Mucosa of stomach (tissue), 1 donor: ENCODE results near the gene RPS2.
"Not testable (repeated sequence)": the region's sequence is repeated elsewhere in the genome, so short reads cannot be mapped to it uniquely, and the experiment has no call there.

Source experiments
- H3K27me3 ChIP-seq: one replicate; pipeline ENCODE4 v1.7.0; 2013; ENCODE audit warnings: mild to moderate bottlenecking, low read length; ENCODE audit not compliant: control insufficient read depth, insufficient read depth
- H3K36me3 ChIP-seq: one replicate; pipeline ENCODE4 v1.7.0; 2013; ENCODE audit warnings: low read length; ENCODE audit not compliant: control insufficient read depth, insufficient read depth
- H3K4me1 ChIP-seq: one replicate; pipeline ENCODE4 v1.7.0; 2013; ENCODE audit warnings: mild to moderate bottlenecking, low read length; ENCODE audit not compliant: control insufficient read depth, insufficient read depth
- H3K4me3 ChIP-seq: one replicate; pipeline ENCODE4 v1.7.0; 2013; ENCODE audit warnings: low read length
- H3K9ac ChIP-seq: one replicate; pipeline ENCODE4 v1.7.0; 2013; ENCODE audit warnings: mild to moderate bottlenecking, low read length, moderate library complexity
- H3K9me3 ChIP-seq: one replicate; pipeline ENCODE4 v1.7.0; 2013; ENCODE audit warnings: mild to moderate bottlenecking, low read length, moderate library complexity; ENCODE audit not compliant: control insufficient read depth
- donor health status: Pancreatic carcinoma.

The RPS2 gene

DNA sequence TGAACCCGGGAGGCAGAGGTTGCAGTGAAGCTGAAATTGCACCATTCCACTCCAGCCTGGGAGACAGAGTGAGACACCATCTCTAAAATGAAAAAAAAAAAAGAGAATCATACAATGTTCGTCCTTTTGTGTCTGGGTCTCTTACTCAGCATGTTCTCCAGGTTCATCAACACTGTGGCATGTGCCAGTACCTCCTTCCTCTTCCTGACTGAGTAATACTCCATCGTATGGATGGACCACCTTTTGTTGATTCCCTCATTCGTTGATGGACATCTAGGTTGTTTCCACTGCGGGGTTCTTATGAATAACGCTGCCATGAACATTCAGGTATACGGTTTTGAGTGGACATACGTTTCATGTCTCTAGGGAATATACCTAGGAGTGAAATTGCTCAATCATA, 42.3 kb downstream of the RPS2 start:
- Histone ChIP-seq H3K4me3 (no peak overlapping the region), H3K9me3 (no peaks in the 10 kb centered on the region), H3K4me1 (peaks cover 13% of the 10 kb centered on the region), H3K9ac (no peak overlapping the region), H3K36me3 (no peaks in the 10 kb centered on the region), H3K27me3 (peaks cover 63% of the 10 kb centered on the region)

DNA sequence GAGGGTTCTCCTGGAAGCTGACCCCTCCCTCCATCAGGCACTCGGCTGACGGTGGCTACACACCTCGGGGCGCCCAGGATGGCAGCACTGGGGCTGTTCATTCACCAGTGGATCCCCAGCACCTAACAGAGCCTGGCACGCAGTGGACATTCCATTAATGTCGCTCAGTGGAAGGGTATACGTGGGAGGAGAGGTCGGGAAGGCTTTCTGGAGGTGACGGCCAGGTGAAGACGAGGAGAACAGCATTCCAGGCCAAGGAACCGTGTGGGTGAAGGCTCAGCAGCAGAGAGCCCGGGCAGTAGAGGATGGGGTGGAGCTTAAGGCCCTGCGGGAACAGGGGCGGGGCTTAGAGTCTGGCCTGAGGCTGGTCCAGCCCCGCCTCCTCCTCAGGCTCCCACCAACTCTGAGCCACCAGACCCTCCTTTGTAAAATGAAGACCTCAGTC, 43.9 kb downstream of the RPS2 start:
- Histone ChIP-seq H3K27me3 (peaks cover 76% of the 10 kb centered on the region), H3K9me3 (no peaks in the 10 kb centered on the region), H3K9ac (no peak overlapping the region), H3K4me3 (no peak overlapping the region), H3K36me3 (no peaks in the 10 kb centered on the region), H3K4me1 (peaks cover 15% of the 10 kb centered on the region)

DNA sequence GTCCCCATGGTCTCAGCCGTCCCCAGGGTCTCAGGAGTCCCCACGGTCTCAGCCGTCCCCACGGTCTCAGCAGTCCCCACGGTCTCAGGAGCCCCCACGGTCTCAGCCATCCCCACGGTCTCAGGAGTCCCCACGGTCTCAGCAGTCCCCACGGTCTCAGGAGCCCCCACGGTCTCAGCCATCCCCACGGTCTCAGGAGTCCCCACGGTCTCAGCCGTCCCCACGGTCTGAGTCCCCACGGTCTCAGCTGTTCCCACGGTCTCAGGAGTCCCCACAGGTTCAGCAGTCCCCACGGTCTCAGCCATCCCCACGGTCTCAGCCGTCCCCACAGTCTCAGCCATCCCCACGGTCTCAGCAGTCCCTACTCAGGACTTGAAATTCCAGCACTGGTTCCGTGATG, 44.5 kb downstream of the RPS2 start:
- H3K27me3 ChIP-seq: peaks cover 78% of the 10 kb centered on the region
- H3K36me3 ChIP-seq: not testable (repeated sequence)

DNA sequence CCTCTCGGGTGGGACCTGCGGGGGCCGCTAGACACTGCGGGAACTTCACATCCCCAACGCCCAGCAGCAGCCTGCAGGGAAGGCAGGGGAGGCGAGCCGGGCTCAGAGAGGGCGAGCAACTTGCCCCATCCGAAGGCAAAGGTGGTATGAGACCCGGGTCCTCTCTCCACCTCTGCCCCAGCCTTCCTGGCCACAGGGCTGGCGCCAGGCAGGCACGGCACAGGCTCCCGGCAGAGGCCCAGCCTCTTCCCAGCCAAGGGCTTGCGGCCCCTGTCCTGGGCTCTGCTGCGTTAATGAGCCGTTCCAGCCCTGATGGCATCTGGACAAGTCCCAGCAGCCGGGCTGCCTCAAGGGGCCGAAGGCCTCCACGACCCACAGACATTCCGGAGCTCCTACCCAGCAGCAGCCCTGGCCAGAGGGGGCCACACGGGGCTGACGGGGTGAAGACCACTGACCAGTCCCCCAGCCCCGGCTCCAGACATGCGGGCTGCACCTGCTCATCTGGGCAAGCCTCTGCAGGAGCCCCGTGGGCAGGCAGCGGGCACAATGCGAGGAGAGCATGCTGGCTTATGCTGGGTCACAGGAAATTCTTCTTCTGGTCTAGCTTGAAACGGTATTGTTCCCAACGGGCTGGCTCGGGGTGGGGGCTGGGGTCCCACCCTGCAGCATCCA, 45.2 kb downstream of the RPS2 start:
- Histone ChIP-seq H3K9me3 (no peaks in the 10 kb centered on the region), H3K4me3 (no peak overlapping the region), H3K9ac (no peak overlapping the region), H3K27me3 (peaks cover 82% of the 10 kb centered on the region), H3K36me3 (no peaks in the 10 kb centered on the region), H3K4me1 (peaks cover 19% of the 10 kb centered on the region)

More for the DNA sequence above, 44.5 kb downstream of the RPS2 start:
- peaks cover 15% of the 10 kb centered on the region for H3K4me1 ChIP-seq
- H3K9me3 ChIP-seq, H3K9ac ChIP-seq, H3K4me3 ChIP-seq: not testable (repeated sequence)

DNA sequence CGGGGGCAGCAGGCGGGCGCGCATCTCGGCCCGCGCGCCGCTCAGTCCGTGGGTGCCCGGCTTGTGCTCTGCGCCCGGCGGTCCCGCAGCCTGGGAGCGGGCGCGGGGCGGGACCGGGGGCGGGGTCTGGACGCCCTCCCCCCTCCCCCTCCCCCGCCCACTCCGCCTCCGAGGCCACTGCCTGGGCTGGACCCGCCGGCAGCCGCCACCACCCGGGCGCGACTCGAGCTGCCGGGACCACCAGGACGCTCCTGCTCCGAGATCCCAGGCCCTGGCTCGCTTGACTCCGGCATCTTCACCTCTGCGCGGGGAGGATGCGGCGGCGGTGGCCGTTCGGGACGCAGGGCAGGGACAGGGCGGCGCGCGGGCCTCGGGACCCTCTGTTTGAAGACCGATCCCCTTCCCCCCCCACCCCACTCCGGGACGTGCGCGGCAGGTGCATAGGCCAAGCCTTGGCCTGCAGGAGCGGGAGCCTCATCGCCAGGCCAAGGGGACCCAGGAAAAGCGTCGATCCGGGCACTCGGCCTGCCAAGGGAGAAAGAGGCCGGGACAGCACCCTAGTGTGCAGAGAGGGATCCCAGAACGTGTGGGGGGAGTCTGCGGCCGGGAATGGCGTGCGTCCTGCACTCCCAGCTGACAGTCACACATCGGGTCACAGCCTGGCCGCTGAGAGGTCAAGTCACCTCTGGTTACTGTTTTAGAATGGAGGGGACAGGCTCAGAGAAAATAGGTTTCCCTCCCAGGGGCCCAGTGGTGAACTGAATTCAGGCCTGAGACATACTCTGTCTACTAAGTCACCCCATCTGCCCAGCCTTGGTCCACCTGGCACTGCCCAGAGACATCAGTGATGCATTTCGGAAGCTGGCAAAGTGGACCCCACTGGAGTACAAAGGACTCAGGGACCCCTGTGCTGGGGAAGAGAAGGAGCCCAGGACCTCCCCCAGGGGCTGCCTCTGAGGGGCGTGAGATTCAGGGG, 46.0 kb downstream of the RPS2 start, which contains the start of gene HS3ST6:
HS3ST6 (minus strand) TSS at position 65 of the 976 bp plus-strand sequence. CDS start 92 bp downstream, outside the sequence.
- H3K4me1 ChIP-seq: peaks cover 24% of the 10 kb centered on the region
- no peaks in the 10 kb centered on the region for H3K9me3 ChIP-seq
- peaks cover 74% of the 10 kb centered on the region for H3K27me3 ChIP-seq
- no peaks in the 10 kb centered on the region for H3K36me3 ChIP-seq
- no peak within 1 kb of the TSS for H3K9ac ChIP-seq
- H3K4me3 ChIP-seq: no peak within 1 kb of the TSS

DNA sequence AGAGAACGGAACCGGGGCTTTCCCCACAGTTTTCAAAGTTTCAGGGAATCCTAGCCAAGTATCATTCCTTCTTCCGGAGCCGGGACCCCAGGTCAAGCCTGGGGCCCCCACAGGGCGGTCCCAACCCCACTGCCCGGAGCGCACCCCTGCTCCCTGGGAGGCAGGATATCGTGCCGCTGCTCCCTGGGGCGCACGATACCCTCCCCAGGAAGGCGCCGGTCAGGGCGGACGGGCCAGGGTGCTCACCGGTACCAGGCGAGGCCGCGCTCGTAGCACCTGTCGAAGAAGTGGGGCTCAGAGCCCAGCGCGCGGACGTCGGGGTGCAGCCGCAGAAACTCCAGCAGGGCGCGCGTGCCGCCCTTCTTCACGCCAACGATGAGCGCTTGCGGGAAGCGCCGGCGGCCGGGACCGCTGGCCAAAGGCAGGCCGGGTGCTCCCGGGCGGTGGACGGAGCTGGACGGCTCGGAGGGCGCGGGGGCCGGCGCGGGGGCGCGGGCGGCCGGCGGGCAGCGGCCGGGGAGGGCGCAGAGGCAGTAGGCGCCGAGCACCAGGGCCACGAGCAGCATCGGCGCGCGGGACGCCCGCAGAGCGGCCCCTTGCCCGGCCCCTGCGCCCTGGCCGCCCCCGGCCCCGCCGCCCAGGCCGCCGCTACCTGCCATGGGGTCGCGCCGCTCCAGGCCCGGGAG, 46.8 kb downstream of the RPS2 start:
- peaks cover 27% of the 10 kb centered on the region for H3K4me1 ChIP-seq
- no peaks in the 10 kb centered on the region for H3K36me3 ChIP-seq
- no peaks in the 10 kb centered on the region for H3K9me3 ChIP-seq
- peaks cover 66% of the 10 kb centered on the region for H3K27me3 ChIP-seq
- H3K4me3 ChIP-seq: no peak overlapping the region
- no peak overlapping the region for H3K9ac ChIP-seq

DNA sequence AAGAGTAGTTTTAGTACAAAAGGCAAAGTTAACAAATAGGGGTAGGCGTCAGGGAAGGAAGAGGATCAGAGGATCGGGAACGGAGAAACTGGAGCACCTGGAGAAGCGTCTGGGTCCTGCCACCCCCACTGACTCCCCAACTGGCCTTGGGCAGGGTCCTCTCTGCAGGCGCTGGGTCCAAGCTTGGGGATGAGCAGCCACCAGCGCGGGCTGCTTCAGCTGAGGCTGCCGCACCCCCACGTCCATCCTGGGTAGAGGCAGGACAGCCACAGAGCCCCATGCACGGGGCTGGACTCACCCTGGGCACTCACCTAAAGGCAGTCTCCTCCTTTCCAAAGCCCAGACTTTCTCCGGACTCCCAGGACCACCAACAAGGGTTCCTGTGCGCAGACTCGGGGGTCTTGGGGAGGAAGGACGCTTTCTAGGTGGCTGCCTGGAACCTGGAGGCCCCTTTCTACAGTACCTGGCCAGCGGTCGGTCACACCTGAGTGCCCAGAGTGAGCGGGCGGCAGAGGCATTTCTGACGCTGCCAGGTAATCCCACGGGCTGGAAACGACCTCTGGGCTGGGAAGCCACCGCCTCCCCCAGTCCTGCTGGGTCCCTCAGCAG, 47.5 kb downstream of the RPS2 start:
- no peak overlapping the region for H3K9ac ChIP-seq
- no peak overlapping the region for H3K4me3 ChIP-seq
- peaks cover 60% of the 10 kb centered on the region for H3K27me3 ChIP-seq
- H3K4me1 ChIP-seq: peaks cover 33% of the 10 kb centered on the region
- H3K36me3 ChIP-seq: no peaks in the 10 kb centered on the region
- H3K9me3 ChIP-seq: no peaks in the 10 kb centered on the region

DNA sequence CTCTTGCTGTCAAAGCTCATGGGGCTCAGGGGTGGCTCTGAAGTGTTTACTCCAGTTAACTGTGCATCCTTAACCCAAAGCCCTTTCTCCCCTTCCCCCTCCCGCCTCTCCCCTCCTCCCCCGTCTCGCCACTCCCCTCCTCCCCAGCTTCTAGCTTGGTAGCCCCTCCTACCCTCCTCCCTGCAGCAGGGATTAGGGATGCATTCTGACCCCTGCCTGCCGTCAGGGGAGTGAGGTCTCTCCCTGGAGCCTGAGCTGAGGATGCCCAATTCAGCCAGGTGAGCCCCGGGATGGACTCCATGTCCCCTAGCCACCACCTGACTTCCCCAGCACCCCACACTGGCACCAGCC, 48.0 kb downstream of the RPS2 start:
- Histone ChIP-seq H3K4me3 (no peak overlapping the region), H3K9me3 (no peaks in the 10 kb centered on the region), H3K4me1 (peaks cover 37% of the 10 kb centered on the region), H3K36me3 (no peaks in the 10 kb centered on the region), H3K27me3 (peaks cover 60% of the 10 kb centered on the region), H3K9ac (no peak overlapping the region)

DNA sequence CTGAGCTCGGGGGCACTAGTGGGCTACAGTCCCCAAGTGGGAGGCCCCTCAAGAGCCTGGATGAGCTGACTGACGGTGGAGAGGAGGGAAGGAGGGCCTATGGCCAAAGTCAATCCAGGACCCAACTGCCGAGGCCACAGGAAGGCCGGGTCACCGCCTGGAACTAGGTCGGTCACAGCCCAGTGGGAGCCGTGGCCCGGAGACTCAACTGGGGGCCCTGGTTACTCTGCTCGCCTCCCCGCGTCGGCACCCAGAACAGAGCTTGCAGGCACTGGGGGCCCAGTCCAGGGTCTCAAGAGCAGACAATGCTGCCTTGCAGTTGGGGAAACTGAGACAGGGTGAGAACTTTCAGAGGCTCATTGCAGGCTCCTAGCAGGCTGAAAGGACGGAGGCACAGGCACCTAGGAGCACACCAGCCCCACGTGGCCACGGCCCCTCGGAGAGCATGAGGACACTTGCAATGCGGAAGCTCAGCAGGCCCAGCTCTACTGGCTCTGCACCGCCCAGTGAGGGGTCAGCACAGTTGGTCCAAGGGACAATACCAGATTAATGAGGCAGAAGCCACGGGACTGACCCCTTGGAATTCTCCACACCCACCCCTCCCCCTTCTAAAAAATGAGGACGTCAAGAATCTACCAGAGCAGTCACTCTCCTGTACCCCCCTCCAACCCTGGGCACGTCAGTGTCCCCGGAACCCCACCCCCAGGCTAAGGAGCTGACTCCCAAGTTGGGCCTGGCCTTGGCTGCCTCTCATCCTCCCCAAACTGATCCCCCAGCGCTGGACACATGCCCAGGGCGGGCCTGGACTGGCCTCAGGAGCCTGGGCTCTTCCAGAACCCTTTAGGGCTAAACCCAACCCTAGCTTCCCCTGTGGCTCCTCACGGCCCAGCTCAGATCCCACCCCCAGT, 48.6 kb downstream of the RPS2 start:
- H3K27me3 ChIP-seq: peaks cover 53% of the 10 kb centered on the region
- no peak overlapping the region for H3K9ac ChIP-seq
- H3K4me3 ChIP-seq: no peak overlapping the region

DNA sequence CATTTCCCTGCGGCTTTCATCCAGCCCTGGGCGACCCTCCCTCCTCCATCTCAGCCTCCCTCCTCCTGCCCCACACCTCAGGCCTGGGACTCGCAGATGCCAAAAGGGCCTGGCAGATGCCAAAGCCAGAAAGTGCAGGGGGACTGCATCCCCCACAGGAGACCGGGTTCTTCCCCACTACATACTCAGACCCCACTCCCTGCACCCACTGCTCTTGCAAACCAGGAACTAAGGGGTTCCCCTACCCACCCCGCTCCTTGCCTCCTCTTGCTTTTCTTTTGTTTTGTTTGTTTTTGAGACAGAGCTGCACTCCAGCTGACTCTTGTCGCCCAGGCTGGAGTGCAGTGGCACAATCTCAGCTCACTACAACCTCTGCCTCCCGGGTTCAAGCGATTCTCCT, 49.6 kb downstream of the RPS2 start:
- H3K4me1 ChIP-seq: peaks cover 42% of the 10 kb centered on the region
- no peaks in the 10 kb centered on the region for H3K36me3 ChIP-seq
- H3K9ac ChIP-seq: no peak overlapping the region
- H3K4me3 ChIP-seq: no peak overlapping the region
- H3K9me3 ChIP-seq: no peaks in the 10 kb centered on the region
- H3K27me3 ChIP-seq: peaks cover 45% of the 10 kb centered on the region

More for the DNA sequence above, 48.6 kb downstream of the RPS2 start:
- no peaks in the 10 kb centered on the region for H3K9me3 ChIP-seq
- peaks cover 37% of the 10 kb centered on the region for H3K4me1 ChIP-seq
- no peaks in the 10 kb centered on the region for H3K36me3 ChIP-seq

DNA sequence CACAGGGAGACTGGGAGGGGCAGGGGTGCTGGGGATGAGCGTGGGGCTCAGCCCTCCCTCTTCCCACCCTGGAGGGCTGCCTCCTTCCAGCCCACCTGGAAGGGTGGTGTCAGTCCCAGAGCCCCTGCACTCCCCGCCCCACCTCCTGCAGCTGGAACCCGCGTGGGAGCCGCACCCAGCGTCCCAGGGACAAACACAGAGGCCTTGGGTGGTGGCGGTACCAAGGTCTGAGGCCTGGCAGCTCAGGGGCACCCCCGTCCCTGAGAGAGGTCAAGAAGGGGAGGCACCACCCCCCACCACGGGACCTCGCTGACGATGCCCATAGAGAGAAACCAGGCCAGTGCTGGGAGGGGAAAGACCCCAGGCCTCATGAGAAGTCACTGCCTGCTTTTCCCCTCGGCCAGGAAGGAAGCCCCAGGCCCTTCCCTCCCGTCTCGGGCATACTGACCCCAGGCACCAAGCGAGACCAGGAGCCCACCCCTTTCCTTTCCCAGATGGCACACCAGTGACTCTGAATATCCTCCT, 50.5 kb downstream of the RPS2 start:
- H3K27me3 ChIP-seq: peaks cover 39% of the 10 kb centered on the region
- no peak overlapping the region for H3K4me3 ChIP-seq

More for the DNA sequence above, 50.5 kb downstream of the RPS2 start:
- Histone ChIP-seq H3K9me3 (no peaks in the 10 kb centered on the region), H3K4me1 (peaks cover 43% of the 10 kb centered on the region), H3K9ac (no peak overlapping the region), H3K36me3 (no peaks in the 10 kb centered on the region)
